HTERT RPE-1 (cell line): ENCODE data around the gene POLR2E.
"Not testable (repeated sequence)": the region's sequence is repeated elsewhere in the genome, so short reads cannot be mapped to it uniquely, and the experiment has no call there.

Experiments used
- in situ Hi-C: fragments of 300-500 bp; cut with MboI; formaldehyde crosslinking; loops from 4 replicates; pipeline ENCODE4 v1.14.3; 2020; ENCODE audit warnings: low sequenced_read_pairs

Gene POLR2E

GRCh38 chr19:1094978-1095701 is at the start of gene POLR2E:
POLR2E (minus strand) TSS chr19:1095375; CDS start chr19:1095315, 60 bp downstream.
- in situ Hi-C loops = no loop called here

- in situ Hi-C loops = no loop called here
These were observed 49.6 kb upstream of the POLR2E start for GRCh38 chr19:1144741-1145140.

GRCh38 chr19:1143828-1144399 is 48.7 kb upstream of the POLR2E start:
- in situ Hi-C loops = no loop called here

- in situ Hi-C loops = no loop called here
These were observed 46.8 kb upstream of the POLR2E start for GRCh38 chr19:1141944-1142343.

- in situ Hi-C loops = no loop called here
These were observed 45.3 kb upstream of the POLR2E start for GRCh38 chr19:1140272-1141027.

GRCh38 chr19:1139126-1139525 is 44.0 kb upstream of the POLR2E start:
- in situ Hi-C loops = no loop called here

GRCh38 chr19:1138121-1138520 is 42.9 kb upstream of the POLR2E start:
- in situ Hi-C loops = no loop called here

GRCh38 chr19:1136621-1137317 is 41.6 kb upstream of the POLR2E start:
- in situ Hi-C loops = no loop called here

- in situ Hi-C loops = no loop called here
These were observed 41.0 kb upstream of the POLR2E start for GRCh38 chr19:1136201-1136600.

GRCh38 chr19:1135454-1135853 is 40.3 kb upstream of the POLR2E start:
- in situ Hi-C loops = no loop called here

GRCh38 chr19:1134431-1134830 is 39.3 kb upstream of the POLR2E start:
- in situ Hi-C loops = no loop called here

GRCh38 chr19:1133471-1133929 is 38.3 kb upstream of the POLR2E start:
- in situ Hi-C loops = no loop called here

GRCh38 chr19:1132552-1133383 is 37.6 kb upstream of the POLR2E start:
- in situ Hi-C loops = no loop called here

- in situ Hi-C loops = no loop called here
These were observed 36.8 kb upstream of the POLR2E start for GRCh38 chr19:1131718-1132551.

GRCh38 chr19:1130771-1131717 is 35.9 kb upstream of the POLR2E start:
- in situ Hi-C loops = no loop called here

- in situ Hi-C loops = no loop called here
These were observed 34.4 kb upstream of the POLR2E start for GRCh38 chr19:1129535-1129934.

GRCh38 chr19:1129084-1129483 is 33.9 kb upstream of the POLR2E start:
- in situ Hi-C loops = not testable (repeated sequence)

GRCh38 chr19:1128106-1128505 is 32.9 kb upstream of the POLR2E start:
- in situ Hi-C loops = no loop called here
